SH-SY5Y (cell line): ENCODE data around the gene PWP2.

Experiments used
- GATA2 ChIP-seq: IDR thresholded peaks from 2 replicates; pipeline ENCODE4 v1.6.1; 2011; ENCODE audit warnings: mild to moderate bottlenecking, low read depth, low read length
- GATA3 ChIP-seq: IDR thresholded peaks from 2 replicates; pipeline ENCODE4 v1.6.1; 2011; ENCODE audit warnings: low read depth, mild to moderate bottlenecking, low read length, moderate library complexity

DNA sequence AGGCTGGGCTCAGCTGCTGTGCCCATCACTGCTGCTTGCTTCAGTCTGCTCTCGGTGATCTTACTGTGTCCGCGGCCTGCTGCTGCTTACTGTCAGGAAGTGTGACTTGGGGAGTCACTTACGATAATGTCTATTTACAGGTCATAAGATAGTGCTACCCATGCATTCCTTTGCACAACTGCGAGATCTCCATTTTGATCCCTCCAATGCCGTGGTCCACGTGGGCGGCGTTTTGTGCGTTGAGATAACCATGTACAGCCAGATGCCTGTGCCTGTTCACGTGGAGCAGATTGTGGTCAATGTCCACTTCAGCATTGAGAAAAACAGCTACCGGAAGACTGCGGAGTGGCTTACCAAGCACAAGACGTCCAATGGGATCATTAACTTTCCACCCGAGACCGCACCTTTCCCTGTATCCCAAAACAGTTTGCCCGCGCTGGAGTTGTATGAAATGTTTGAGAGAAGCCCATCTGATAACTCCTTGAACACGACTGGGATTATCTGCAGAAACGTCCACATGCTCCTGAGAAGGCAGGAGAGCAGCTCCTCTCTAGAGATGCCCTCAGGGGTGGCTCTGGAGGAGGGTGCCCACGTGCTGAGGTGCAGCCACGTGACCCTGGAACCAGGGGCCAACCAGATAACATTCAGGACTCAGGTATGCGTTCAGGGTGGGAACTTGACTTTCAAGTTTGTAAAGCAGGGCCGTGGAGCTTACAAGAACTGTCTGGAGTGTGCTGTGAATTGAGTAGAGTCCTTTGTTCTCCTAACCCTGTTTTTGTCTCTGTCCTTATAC lies 24.4 kb upstream of the PWP2 start:
- TF ChIP-seq GATA2 (no peak), GATA3 (no peak)
